Cardiac fibroblast (primary cell): ENCODE measurements around the gene ANKRD62.
A peak's percentile ranks its signal among the peaks of the same experiment; 100 is the strongest.
"Not testable (repeated sequence)": the region's sequence is repeated elsewhere in the genome, so short reads cannot be mapped to it uniquely, and the experiment has no call there.

Experiments
- DNase-seq, 2 donors: peaks; one replicate each; pipeline versions ENCODE4 v3.0.0 to v3.0.0-alpha.2; 2010; ENCODE audit warnings: low read depth in 2 of 2
- H3K4me3 ChIP-seq, 2 donors: replicated peaks in 1 of 2; 1 replicate in 1 of 2; 2 replicates in 1 of 2; pipeline ENCODE4 v1.5.1; 2011; ENCODE audit warnings: low read depth in 2 of 2, low read length in 2 of 2, mild to moderate bottlenecking in 2 of 2, moderate library complexity in 1 of 2
- CTCF ChIP-seq: IDR thresholded peaks from one replicate; pipeline ENCODE4 v1.5.1; 2011; ENCODE audit warnings: low read depth, mild to moderate bottlenecking, low read length, inconsistent platforms

The ANKRD62 gene

GRCh38 chr18:12076424-12077140 is 17.1 kb upstream of the ANKRD62 start:
- H3K4me3 ChIP-seq, result peak overlapping the region in 1 of 2 donors; percentile 7
- peak; percentile 14 to 43 for DNase-seq

GRCh38 chr18:12077994-12078393 is 15.6 kb upstream of the ANKRD62 start:
- H3K4me3 ChIP-seq, DNase-seq: not testable (repeated sequence)

More at GRCh38 chr18:12076424-12077140, 17.1 kb upstream of the ANKRD62 start:
- no peak for TF ChIP-seq CTCF

- peak; percentile 69 to 85 for DNase-seq
- H3K4me3 ChIP-seq, result no peak overlapping the region
- no peak for TF ChIP-seq CTCF
These were observed 14.0 kb upstream of the ANKRD62 start for GRCh38 chr18:12079491-12080237.

- H3K4me3 ChIP-seq, result no peak overlapping the region
- no peak for TF ChIP-seq CTCF
- DNase-seq, result no peak
These were observed 8.5 kb upstream of the ANKRD62 start for GRCh38 chr18:12085136-12085535.

- no peak overlapping the region for H3K4me3 ChIP-seq
- no peak for TF ChIP-seq CTCF
- no peak for DNase-seq
These were observed 7.9 kb upstream of the ANKRD62 start for GRCh38 chr18:12085786-12086185.

- no peak for DNase-seq
- TF ChIP-seq CTCF, result no peak
- no peak overlapping the region for H3K4me3 ChIP-seq
These were observed 7.4 kb upstream of the ANKRD62 start for GRCh38 chr18:12086249-12086648.

GRCh38 chr18:12086677-12087470 is 6.8 kb upstream of the ANKRD62 start:
- no peak for TF ChIP-seq CTCF
- no peak overlapping the region for H3K4me3 ChIP-seq
- no peak for DNase-seq
